Endothelial cell of umbilical vein (primary cell): Measurements from ENCODE around the gene ALX1.

Experiments used
- CTCF ChIP-seq, 2 donors: IDR thresholded peaks; 1 replicate in 1 of 2; 2 replicates in 1 of 2; pipeline ENCODE4 v1.5.1; 2011; ENCODE audit warnings: low read length in 2 of 2, mild to moderate bottlenecking in 2 of 2, moderate library complexity in 2 of 2, control low read depth in 1 of 2, inconsistent platforms in 1 of 2, low read depth in 1 of 2; ENCODE audit not compliant: insufficient read depth in 1 of 2; ENCODE audit errors: extremely low read depth in 1 of 2
- MAX ChIP-seq: IDR thresholded peaks from 2 replicates; pipeline ENCODE4 v1.6.1; 2011; ENCODE audit not compliant: insufficient read depth, insufficient read length
- MYC ChIP-seq: IDR thresholded peaks from one replicate; pipeline ENCODE4 v1.6.1; 2011; ENCODE audit warnings: mild to moderate bottlenecking, low read depth, low read length

- no peak for TF ChIP-seq CTCF (IDR thresholded peaks at IDR 0.05; ENCODE audit: extremely low read depth in 1 of 2, insufficient read depth in 1 of 2, low read depth in 1 of 2, low read length in 2 of 2)
- no peak for TF ChIP-seq MAX
- no peak for TF ChIP-seq MYC
These were observed 19.6 kb upstream of the ALX1 start for GRCh38 chr12:85260447-85260846.
